ENCODE measurements around the gene CFAP299.
A peak's percentile ranks its signal among the peaks of the same experiment; 100 is the strongest.

Gene CFAP299

DNA sequence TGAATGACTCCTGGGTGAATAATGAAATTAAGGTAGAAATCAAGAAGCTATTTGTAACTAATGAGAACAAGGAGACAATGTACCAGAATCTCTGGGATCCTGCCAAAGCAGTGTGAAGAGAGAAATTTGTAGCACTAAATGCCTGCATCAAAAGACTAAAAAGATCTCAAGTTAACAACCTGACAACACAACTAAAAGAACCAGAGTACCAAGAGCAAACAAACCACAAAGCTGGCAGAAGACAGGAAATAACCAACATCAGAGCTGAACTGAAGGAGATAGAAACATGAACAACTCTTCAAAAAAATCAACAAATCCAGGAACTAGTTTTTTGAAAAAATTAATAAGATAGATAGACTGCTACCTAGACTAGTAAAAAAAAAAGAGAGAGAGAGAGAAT, 8.4 kb downstream of the CFAP299 start:
- no peak overlapping the region for H3K27ac ChIP-seq
- no peak for TF ChIP-seq CTCF (IDR thresholded peaks at IDR 0.05)
- no peak for TF ChIP-seq ZFX (IDR thresholded peaks at IDR 0.05; ENCODE audit: borderline replicate concordance)

DNA sequence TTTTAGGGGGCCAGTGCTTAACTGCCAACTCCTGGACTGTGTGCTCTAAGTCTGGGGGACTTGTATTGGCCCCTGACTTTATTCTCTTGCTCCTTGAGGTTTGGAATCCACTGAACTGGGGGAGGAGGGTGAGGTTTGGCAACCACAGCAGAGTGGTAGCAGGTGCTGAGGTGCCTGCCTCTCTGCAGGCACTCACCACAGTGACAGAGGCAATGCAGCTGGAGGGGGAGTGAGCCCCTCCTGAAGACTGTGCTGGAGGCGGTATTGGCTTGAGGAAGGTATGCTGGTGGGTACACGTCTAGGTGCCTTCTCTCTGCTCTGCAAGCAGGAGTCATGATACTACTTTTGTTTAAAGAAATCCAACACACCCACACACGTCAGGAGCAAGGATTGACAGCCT, 24.6 kb downstream of the CFAP299 start:
- TF ChIP-seq CTCF (IDR thresholded peaks at IDR 0.05) (no peak), ZFX (IDR thresholded peaks at IDR 0.05; ENCODE audit: borderline replicate concordance) (no peak)
- H3K27ac ChIP-seq = no peak overlapping the region

- TF ChIP-seq ZFX (IDR thresholded peaks at IDR 0.05; ENCODE audit: borderline replicate concordance) (no peak), CTCF (IDR thresholded peaks at IDR 0.05) (no peak)
- H3K27ac ChIP-seq = no peak overlapping the region
Measured at GRCh38 chr4:80360900-80361299, 25.4 kb downstream of the CFAP299 start.

DNA sequence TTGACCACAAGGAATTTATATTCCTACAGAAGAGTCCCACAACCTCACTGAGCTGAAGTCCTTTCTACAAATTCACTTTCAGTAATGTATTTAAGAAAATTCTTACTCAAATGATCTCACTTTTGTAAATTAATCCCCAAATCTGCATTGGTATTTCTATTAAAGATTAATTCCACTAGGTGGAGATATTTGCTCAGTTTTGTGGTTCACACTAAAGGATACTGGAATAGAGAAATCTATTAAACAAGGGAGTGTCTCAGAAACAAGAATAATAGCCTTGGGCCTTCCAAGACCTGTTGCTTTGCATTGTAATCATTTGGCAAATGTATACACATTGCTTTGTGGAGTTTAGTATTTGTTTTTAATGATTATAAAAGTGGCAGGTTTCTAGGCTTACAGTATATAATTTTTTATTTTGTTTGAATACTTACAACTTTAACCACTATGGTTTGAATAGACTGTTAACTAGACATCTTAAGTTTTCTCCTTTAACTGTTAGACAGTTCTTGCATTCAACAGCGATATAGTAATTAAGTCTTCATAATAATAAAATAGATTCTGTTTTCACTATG, 25.9 kb downstream of the CFAP299 start:
- no peak for TF ChIP-seq ZFX (IDR thresholded peaks at IDR 0.05; ENCODE audit: borderline replicate concordance)
- peak; percentile 59 for TF ChIP-seq CTCF (IDR thresholded peaks at IDR 0.05)

DNA sequence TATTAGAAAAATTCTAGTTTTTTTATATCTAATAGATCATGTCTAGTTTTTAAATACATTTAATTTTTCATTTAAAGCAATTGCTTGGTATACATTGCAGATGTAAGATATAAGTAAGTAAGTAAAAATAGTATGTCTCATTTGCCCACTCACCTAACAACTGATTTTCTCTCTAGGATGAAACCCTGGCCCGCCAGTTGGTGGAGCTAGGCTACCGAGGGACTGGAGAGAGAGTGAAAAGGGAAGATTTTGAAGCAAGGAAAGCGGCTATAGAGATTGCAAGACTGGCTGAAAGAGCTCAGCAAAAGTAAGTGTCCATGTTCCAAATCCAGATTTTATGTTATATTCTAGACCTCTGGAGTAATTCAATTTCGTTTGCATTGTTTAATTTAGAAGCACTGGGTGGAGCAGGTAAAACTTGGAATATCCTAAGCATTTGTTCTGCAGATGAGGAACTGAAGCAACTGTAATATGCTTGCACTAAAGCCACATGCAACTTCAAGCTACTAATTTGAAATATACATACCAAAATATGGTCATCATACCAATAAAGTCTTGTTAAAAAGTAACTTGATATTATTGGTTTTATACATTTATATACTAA, 27.1 kb downstream of the CFAP299 start:
- no peak overlapping the region for H3K27ac ChIP-seq
- TF ChIP-seq CTCF (IDR thresholded peaks at IDR 0.05) = peak; percentile 86
- TF ChIP-seq ZFX (IDR thresholded peaks at IDR 0.05; ENCODE audit: borderline replicate concordance) = no peak

More for the DNA sequence above, 25.9 kb downstream of the CFAP299 start:
- no peak overlapping the region for H3K27ac ChIP-seq

DNA sequence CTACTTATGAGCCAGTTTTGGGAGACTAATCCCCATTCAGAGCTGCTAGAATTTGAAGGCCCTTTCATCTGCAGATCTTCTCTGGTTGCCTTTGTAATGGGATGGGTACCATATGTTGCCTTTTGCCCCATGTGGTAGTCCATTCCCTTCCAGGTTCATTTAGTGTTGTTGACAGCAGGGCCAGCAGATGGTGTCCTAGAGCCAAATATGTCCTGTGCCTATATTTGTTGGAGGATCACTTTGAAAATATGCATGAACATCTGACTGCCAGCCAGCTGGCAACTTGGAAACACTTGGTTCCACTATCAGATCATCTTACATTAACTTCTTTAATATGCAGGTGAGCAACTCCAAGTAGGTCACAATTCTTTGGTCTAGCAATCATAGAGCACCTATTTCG, 30.4 kb downstream of the CFAP299 start:
- TF ChIP-seq CTCF (IDR thresholded peaks at IDR 0.05) = peak; percentile 77
- no peak for TF ChIP-seq ZFX (IDR thresholded peaks at IDR 0.05; ENCODE audit: borderline replicate concordance)
- no peak overlapping the region for H3K27ac ChIP-seq

DNA sequence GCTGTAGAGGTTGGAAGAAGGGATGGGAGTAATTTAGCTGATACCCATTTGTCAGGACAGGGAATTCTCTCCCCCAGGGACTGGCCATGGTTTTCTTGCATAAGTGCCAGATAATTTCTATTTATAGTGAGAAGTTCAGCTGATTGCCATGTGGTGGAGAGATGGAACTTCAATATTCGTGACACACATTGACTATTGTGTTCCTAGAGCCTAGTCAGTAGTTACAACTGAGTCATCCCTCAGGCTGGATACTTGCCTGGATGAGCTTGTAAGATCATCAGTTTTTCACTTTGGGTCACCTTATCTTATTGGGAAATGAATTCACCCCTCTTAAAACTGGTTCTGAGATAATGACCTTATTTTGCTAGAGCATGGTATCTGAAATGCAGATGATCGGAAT, 32.2 kb downstream of the CFAP299 start:
- H3K27ac ChIP-seq = no peak overlapping the region
- TF ChIP-seq CTCF (IDR thresholded peaks at IDR 0.05) (no peak), ZFX (IDR thresholded peaks at IDR 0.05; ENCODE audit: borderline replicate concordance) (no peak)
